Measurements from ENCODE around the gene MEF2D. TPM values are rescaled to one million over a fixed set of nuclear protein-coding genes. Genes with fewer than 3 reads are reported as not detected.

The MEF2D gene
- total RNA-seq, 3 donors from 2014 or later: 42.5 to 50.9 (median 46.3) TPM

GRCh38 chr1:156451505-156452160, 48.9 kb downstream of the MEF2D start:
- Mint-ChIP-seq H3K4me3 (no peak overlapping the region), H3K36me3 (ENCODE audit: insufficient read depth) (no peaks in the 10 kb centered on the region), H3K4me1 (ENCODE audit: low read depth) (peaks cover 8% of the 10 kb centered on the region), H3K27me3 (ENCODE audit: low read depth) (peaks cover 3% of the 10 kb centered on the region), H3K9me3 (no peaks in the 10 kb centered on the region)
- no peak for DNase-seq
- no peak for ATAC-seq

- DNase-seq: no peak
- ATAC-seq: peak in 1 of 2 donors; percentile 36
- Mint-ChIP-seq H3K36me3 (ENCODE audit: insufficient read depth) (no peaks in the 10 kb centered on the region), H3K4me3 (no peak overlapping the region), H3K9me3 (no peaks in the 10 kb centered on the region), H3K4me1 (ENCODE audit: low read depth) (peaks cover 15% of the 10 kb centered on the region), H3K27me3 (ENCODE audit: low read depth) (peaks cover 21% of the 10 kb centered on the region)
Observed at GRCh38 chr1:156448134-156448967, 52.2 kb downstream of the MEF2D start.

- DNase-seq: peak; percentile 78
- Mint-ChIP-seq H3K9me3 (no peaks in the 10 kb centered on the region), H3K4me1 (ENCODE audit: low read depth) (peaks cover 13% of the 10 kb centered on the region), H3K4me3 (no peak overlapping the region), H3K36me3 (ENCODE audit: insufficient read depth) (no peaks in the 10 kb centered on the region), H3K27me3 (ENCODE audit: low read depth) (peaks cover 40% of the 10 kb centered on the region)
- peak; percentile 88 to 92 for ATAC-seq
Observed at GRCh38 chr1:156445789-156446263, 54.7 kb downstream of the MEF2D start.

GRCh38 chr1:156444407-156445001, 56.1 kb downstream of the MEF2D start:
- DNase-seq: no peak
- peaks cover 15% of the 10 kb centered on the region for H3K4me1 Mint-ChIP-seq (ENCODE audit: low read depth)
- peaks cover 54% of the 10 kb centered on the region for H3K27me3 Mint-ChIP-seq (ENCODE audit: low read depth)
- no peak overlapping the region for H3K4me3 Mint-ChIP-seq
- ATAC-seq: peak; percentile 43 to 49
- no peaks in the 10 kb centered on the region for H3K36me3 Mint-ChIP-seq (ENCODE audit: insufficient read depth)
- no peaks in the 10 kb centered on the region for H3K9me3 Mint-ChIP-seq

GRCh38 chr1:156443286-156443685, 57.3 kb downstream of the MEF2D start:
- DNase-seq (no peak), ATAC-seq (no peak)
- peaks cover 23% of the 10 kb centered on the region for H3K4me1 Mint-ChIP-seq (ENCODE audit: low read depth)
- no peaks in the 10 kb centered on the region for H3K36me3 Mint-ChIP-seq (ENCODE audit: insufficient read depth)
- no peaks in the 10 kb centered on the region for H3K9me3 Mint-ChIP-seq
- H3K27me3 Mint-ChIP-seq (ENCODE audit: low read depth): peaks cover 63% of the 10 kb centered on the region
- no peak overlapping the region for H3K4me3 Mint-ChIP-seq

GRCh38 chr1:156440654-156441437, 59.7 kb downstream of the MEF2D start:
- Mint-ChIP-seq H3K36me3 (ENCODE audit: insufficient read depth) (no peaks in the 10 kb centered on the region), H3K4me3 (no peak overlapping the region), H3K27me3 (ENCODE audit: low read depth) (peaks cover 80% of the 10 kb centered on the region), H3K4me1 (ENCODE audit: low read depth) (peaks cover 27% of the 10 kb centered on the region), H3K9me3 (no peaks in the 10 kb centered on the region)
- ATAC-seq: no peak
- DNase-seq: no peak

- ATAC-seq (no peak), DNase-seq (no peak)
- Mint-ChIP-seq H3K9me3 (no peaks in the 10 kb centered on the region), H3K36me3 (ENCODE audit: insufficient read depth) (no peaks in the 10 kb centered on the region), H3K27me3 (ENCODE audit: low read depth) (peaks cover 81% of the 10 kb centered on the region), H3K4me3 (no peak overlapping the region), H3K4me1 (ENCODE audit: low read depth) (peaks cover 30% of the 10 kb centered on the region)
Observed at GRCh38 chr1:156439777-156440183, 60.8 kb downstream of the MEF2D start.

GRCh38 chr1:156439036-156439776, 61.4 kb downstream of the MEF2D start:
- ATAC-seq: peak in 1 of 2 donors; percentile 10
- Mint-ChIP-seq H3K4me1 (ENCODE audit: low read depth) (peaks cover 30% of the 10 kb centered on the region), H3K27me3 (ENCODE audit: low read depth) (peaks cover 81% of the 10 kb centered on the region), H3K9me3 (no peaks in the 10 kb centered on the region), H3K36me3 (ENCODE audit: insufficient read depth) (no peaks in the 10 kb centered on the region), H3K4me3 (no peak overlapping the region)
- no peak for DNase-seq

- DNase-seq (no peak), ATAC-seq (peak; percentile 31 to 59)
- no peaks in the 10 kb centered on the region for H3K9me3 Mint-ChIP-seq
- no peak overlapping the region for H3K4me3 Mint-ChIP-seq
- peaks cover 85% of the 10 kb centered on the region for H3K27me3 Mint-ChIP-seq (ENCODE audit: low read depth)
- H3K36me3 Mint-ChIP-seq (ENCODE audit: insufficient read depth): no peaks in the 10 kb centered on the region
- H3K4me1 Mint-ChIP-seq (ENCODE audit: low read depth): peaks cover 30% of the 10 kb centered on the region
Observed at GRCh38 chr1:156438278-156438987, 62.1 kb downstream of the MEF2D start.

GRCh38 chr1:156437037-156437867, 63.3 kb downstream of the MEF2D start:
- peaks cover 90% of the 10 kb centered on the region for H3K27me3 Mint-ChIP-seq (ENCODE audit: low read depth)
- H3K4me3 Mint-ChIP-seq: no peak overlapping the region
- H3K36me3 Mint-ChIP-seq (ENCODE audit: insufficient read depth): no peaks in the 10 kb centered on the region
- ATAC-seq (no peak), DNase-seq (no peak)
- no peaks in the 10 kb centered on the region for H3K9me3 Mint-ChIP-seq
- H3K4me1 Mint-ChIP-seq (ENCODE audit: low read depth): peaks cover 30% of the 10 kb centered on the region

GRCh38 chr1:156436141-156437036, 64.2 kb downstream of the MEF2D start:
- ATAC-seq (no peak), DNase-seq (no peak)
- no peaks in the 10 kb centered on the region for H3K36me3 Mint-ChIP-seq (ENCODE audit: insufficient read depth)
- H3K9me3 Mint-ChIP-seq: no peaks in the 10 kb centered on the region
- H3K4me1 Mint-ChIP-seq (ENCODE audit: low read depth): peaks cover 30% of the 10 kb centered on the region
- H3K4me3 Mint-ChIP-seq: peak overlapping the region; percentile 6
- peaks cover 90% of the 10 kb centered on the region for H3K27me3 Mint-ChIP-seq (ENCODE audit: low read depth)
